IMR-90 (cell line): Measurements from ENCODE around the gene TEC. TPM values are rescaled to one million over a fixed set of nuclear protein-coding genes. Genes with fewer than 3 reads are reported as not detected.

Experiments
- ATAC-seq: fragments of 200-7000 bp; cut with Tn5 transposase; 2 replicates; pipeline ENCODE4 v1.9.1; 2020; ENCODE audit warnings: low read depth, mild to moderate bottlenecking, moderate library complexity
- BruUV-seq: library from RNA; stranded (reverse); fragments of 400-500 nt; replicated peaks from 2 replicates; lab custom pipeline; 2021; lab: Mats Ljungman, UMichigan
- CTCF ChIA-PET: fragments of 300-600 bp; formaldehyde crosslinking; extraction: SDS; loops from one replicate; lab custom pipeline; 2021; ENCODE audit warnings: antibody characterized with exemption; lab: Yijun Ruan, JAX
- POLR2A ChIA-PET: fragments of 300-600 bp; sonication (Branson Sonifier 250); formaldehyde crosslinking; loops from one replicate; lab custom pipeline; 2022; ENCODE audit warnings: antibody characterized with exemption; ENCODE audit not compliant: unreplicated experiment; lab: Charles Lee
- DNase-seq: peaks from one replicate; pipeline ENCODE4 v3.0.0; 2013
- H2AFZ ChIP-seq: replicated peaks from 2 replicates; pipeline ENCODE3; 2013; ENCODE audit warnings: low read length, mild to moderate bottlenecking; ENCODE audit not compliant: poor library complexity
- H2AK5ac ChIP-seq: 2 replicates; pipeline ENCODE4 v1.6.1; 2013; ENCODE audit warnings: low read depth, low read length, inconsistent platforms
- H2AK9ac ChIP-seq: replicated peaks from 2 replicates; pipeline ENCODE3; 2013; ENCODE audit warnings: mild to moderate bottlenecking, low read depth, low read length, moderate library complexity; ENCODE audit not compliant: poor library complexity
- H2BK120ac ChIP-seq: 2 replicates; pipeline ENCODE4 v1.6.1; 2013; ENCODE audit warnings: low read depth, low read length, inconsistent platforms
- H2BK15ac ChIP-seq: 3 replicates; pipeline ENCODE4 v1.6.1; 2013; ENCODE audit warnings: low read depth, low read length, inconsistent platforms
- H2BK20ac ChIP-seq: 2 replicates; pipeline ENCODE4 v1.6.1; 2013; ENCODE audit warnings: low read depth, mild to moderate bottlenecking, inconsistent platforms, low read length, moderate library complexity
- H2BK5ac ChIP-seq: 2 replicates; pipeline ENCODE4 v1.6.1; 2013; ENCODE audit warnings: mild to moderate bottlenecking, low read depth, low read length, inconsistent platforms; ENCODE audit not compliant: poor library complexity, severe bottlenecking
- H3K14ac ChIP-seq: replicated peaks from 2 replicates; pipeline ENCODE4 v1.6.1; 2013; ENCODE audit warnings: low read depth, low read length, inconsistent platforms
- H3K18ac ChIP-seq: 2 replicates; pipeline ENCODE4 v1.6.1; 2013; ENCODE audit warnings: low read depth, low read length, control low read depth
- H3K23ac ChIP-seq: 2 replicates; pipeline ENCODE4 v1.6.1; 2013; ENCODE audit warnings: low read depth, low read length, inconsistent platforms
- H3K27ac ChIP-seq: 2 replicates; pipeline ENCODE4 v1.5.1; 2013; ENCODE audit warnings: mild to moderate bottlenecking, control low read depth, low read length; ENCODE audit not compliant: insufficient read depth
- H3K27me3 ChIP-seq: 2 replicates; pipeline ENCODE4 v1.6.1; 2013; ENCODE audit warnings: low read length; ENCODE audit not compliant: control insufficient read depth, insufficient read depth
- H3K36me3 ChIP-seq: 2 replicates; pipeline ENCODE4 v1.6.1; 2013; ENCODE audit warnings: low read length, mixed read lengths; ENCODE audit not compliant: control insufficient read depth, insufficient read depth
- H3K4ac ChIP-seq: 2 replicates; pipeline ENCODE4 v1.6.1; 2013; ENCODE audit warnings: low read depth, low read length, inconsistent platforms
- H3K4me1 ChIP-seq: 2 replicates; pipeline ENCODE4 v1.6.1; 2013; ENCODE audit warnings: low read length, mixed read lengths; ENCODE audit not compliant: control insufficient read depth, insufficient read depth
- H3K4me2 ChIP-seq: 2 replicates; pipeline ENCODE4 v1.6.1; 2013; ENCODE audit warnings: low read depth, mild to moderate bottlenecking, control low read depth, low read length, moderate library complexity
- H3K4me3 ChIP-seq: 2 replicates; pipeline ENCODE4 v1.5.1; 2013; ENCODE audit warnings: low read depth, mild to moderate bottlenecking, control low read depth, low read length, moderate library complexity; ENCODE audit not compliant: insufficient read depth
- H3K56ac ChIP-seq: 2 replicates; pipeline ENCODE4 v1.6.1; 2013; ENCODE audit warnings: low read length, inconsistent platforms; ENCODE audit not compliant: insufficient read depth; ENCODE audit errors: extremely low read depth
- H3K79me1 ChIP-seq, 2 experiments: 2 replicates each; pipeline ENCODE4 v1.6.1; 2013; ENCODE audit warnings: low read length in 2 of 2, inconsistent platforms in 1 of 2, low read depth in 1 of 2
- H3K9ac ChIP-seq: 2 replicates; pipeline ENCODE4 v1.6.1; 2013; ENCODE audit warnings: low read depth, low read length, control low read depth
- H3K9me1 ChIP-seq: 2 replicates; pipeline ENCODE4 v1.6.1; 2013; ENCODE audit warnings: low read length, inconsistent platforms; ENCODE audit not compliant: insufficient read depth
- H3K9me3 ChIP-seq: 2 replicates; pipeline ENCODE4 v1.6.1; 2013; ENCODE audit warnings: low read length; ENCODE audit not compliant: control insufficient read depth, insufficient read depth
- H4K20me1 ChIP-seq: 2 replicates; pipeline ENCODE4 v1.6.1; 2013; ENCODE audit warnings: low read length, inconsistent platforms; ENCODE audit not compliant: insufficient read depth
- H4K5ac ChIP-seq: 2 replicates; pipeline ENCODE4 v1.6.1; 2013; ENCODE audit warnings: mild to moderate bottlenecking, low read depth, low read length, control low read depth
- H4K8ac ChIP-seq, 2 experiments: 2 replicates each; pipeline ENCODE4 v1.6.1; 2013; ENCODE audit warnings: low read depth in 2 of 2, low read length in 2 of 2, control low read depth in 1 of 2, inconsistent platforms in 1 of 2
- H4K91ac ChIP-seq: 2 replicates; pipeline ENCODE4 v1.6.1; 2013; ENCODE audit warnings: low read depth, low read length, inconsistent platforms; ENCODE audit not compliant: insufficient read depth
- BHLHE40 ChIP-seq: fragments of 150-350 bp; IDR thresholded peaks from 2 replicates; pipeline ENCODE4 v1.6.1; 2016; ENCODE audit warnings: mild to moderate bottlenecking, low read depth, low read length
- MAZ ChIP-seq: IDR thresholded peaks from 2 replicates; pipeline ENCODE4 v1.6.1; 2012; ENCODE audit warnings: low read depth, mild to moderate bottlenecking, low read length, improper control_type of control experiment, moderate library complexity, borderline replicate concordance
- RAD21 ChIP-seq: IDR thresholded peaks from 2 replicates; pipeline ENCODE4 v1.6.1; 2012; ENCODE audit warnings: low read length, improper control_type of control experiment
- RCOR1 ChIP-seq: IDR thresholded peaks from 2 replicates; pipeline ENCODE4 v1.6.1; 2012; ENCODE audit warnings: mild to moderate bottlenecking, low read length, improper control_type of control experiment; ENCODE audit not compliant: insufficient replicate concordance
- SMC3 ChIP-seq: fragments of 150-350 bp; IDR thresholded peaks from 2 replicates; pipeline ENCODE4 v1.6.1; 2016; ENCODE audit warnings: low read depth, mild to moderate bottlenecking, antibody characterized with exemption, low read length, moderate library complexity
- WGBS, 2 experiments: methylation state at CpG; one replicate each; pipeline versions ENCODE4 v1.1.5 to v1.1.7; 2013; ENCODE audit warnings: missing lambda C conversion rate in 2 of 2; ENCODE audit not compliant: insufficient read length in 1 of 2; ENCODE audit errors: extremely low coverage in 2 of 2; 5-methylcytosine and 5-hydroxymethylcytosine counted together
- dilution Hi-C: fragments of 300-500 bp; cut with HindIII; formaldehyde crosslinking; loops from one replicate; pipeline ENCODE4 v1.14.3; 2018; ENCODE audit warnings: low sequenced_read_pairs; ENCODE audit not compliant: unreplicated experiment
- in situ Hi-C: fragments of 300-500 bp; cut with MboI; formaldehyde crosslinking; loops from 3 replicates; pipeline ENCODE4 v1.14.3; 2019; ENCODE audit warnings: low sequenced_read_pairs, inconsistent platforms, mixed read lengths
- intact Hi-C: fragments of 100-400 bp; cut with micrococcal nuclease; formaldehyde crosslinking; loops from 2 replicates; pipeline ENCODE4 v1.10.0; 2022
- polyA plus RNA-seq, 3 experiments: library from polyadenylated mRNA; depleted of rRNA; stranded (reverse); fragments of >200 nt; gene quantifications; 2 replicates each; pipeline ENCODE4 v1.2.3, GENCODE V29; 2012; ENCODE audit warnings: low replicate concordance in 1 of 3
- total RNA-seq: library from RNA; depleted of rRNA; stranded (reverse); fragments of >200 nt; gene quantifications from 2 replicates; pipeline ENCODE4 v1.2.3, GENCODE V29; 2012
- TF ChIP-seq, protein P1 (sequence below): fragments of 150-350 bp; IDR thresholded peaks from 2 replicates; pipeline ENCODE4 v1.6.1; 2016; ENCODE audit warnings: low read depth, mild to moderate bottlenecking, low read length, moderate library complexity, borderline replicate concordance
- TF ChIP-seq, protein P2 (sequence below): conservative IDR thresholded peaks from 2 replicates; pipeline ENCODE4 v1.5.1; 2012; ENCODE audit warnings: mild to moderate bottlenecking, low read depth, low read length, improper control_type of control experiment

The TEC gene
- total and polyA plus RNA-seq, 2 of the 4 experiments (the other 2 are of a cell fraction), result 0.39 to 0.54 TPM

DNA sequence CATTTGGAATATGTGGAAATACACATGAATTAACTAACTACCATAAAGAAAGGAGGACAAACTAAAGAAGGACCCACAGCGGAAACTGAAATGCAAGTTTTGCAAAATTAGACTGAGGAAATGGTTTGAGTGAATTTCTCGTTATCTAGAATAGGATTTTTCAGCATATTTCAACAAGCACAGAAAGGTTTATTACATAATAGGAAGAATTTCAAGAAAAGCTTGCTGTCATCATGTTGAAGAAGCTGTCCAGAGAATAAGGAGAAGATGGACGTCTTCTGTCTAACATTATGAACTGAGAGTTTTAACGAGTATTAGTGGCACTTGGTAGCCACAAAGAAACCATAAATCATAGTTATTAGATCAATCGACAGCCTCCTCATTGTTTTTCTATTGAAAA is 45.0 kb downstream of the TEC start:
- intact Hi-C loops, result no loop called here
- no peaks in the 10 kb centered on the region for H3K9me1 ChIP-seq
- H4K5ac ChIP-seq, result no peak overlapping the region
- no peak overlapping the region for H3K14ac ChIP-seq
- H3K4ac ChIP-seq, result no peak overlapping the region
- no peak overlapping the region for H4K8ac ChIP-seq
- H2BK15ac ChIP-seq, result no peak overlapping the region
- H3K79me1 ChIP-seq, result no peaks in the 10 kb centered on the region
- WGBS, 2 experiments, result no CpG with 5 or more reads among the region's 5 CpGs
- H3K4me3 ChIP-seq, result no peak overlapping the region
- H3K23ac ChIP-seq, result no peak overlapping the region
- no peak overlapping the region for H2BK20ac ChIP-seq
- H3K4me1 ChIP-seq, result no peaks in the 10 kb centered on the region
- no peaks in the 10 kb centered on the region for H3K9me3 ChIP-seq
- ATAC-seq, result no peak
- H3K27ac ChIP-seq, result no peak overlapping the region
- no peaks in the 10 kb centered on the region for H3K36me3 ChIP-seq
- H3K4me2 ChIP-seq, result no peak overlapping the region
- no TSS peak for BruUV-seq
- POLR2A ChIA-PET, result interaction anchor here (0.6 kb wide), 1 partner anchor 199 kb away, joined by 3 read pairs; no protein-coding TSS in a partner anchor
- dilution Hi-C loops, result no loop called here
- H3K9ac ChIP-seq, result no peak overlapping the region
- H3K18ac ChIP-seq, result no peak overlapping the region
- TF ChIP-seq RAD21 (no peak), MAZ (no peak), RCOR1 (no peak), SMC3 (no peak), BHLHE40 (no peak)
- TF ChIP-seq, protein P1, sequence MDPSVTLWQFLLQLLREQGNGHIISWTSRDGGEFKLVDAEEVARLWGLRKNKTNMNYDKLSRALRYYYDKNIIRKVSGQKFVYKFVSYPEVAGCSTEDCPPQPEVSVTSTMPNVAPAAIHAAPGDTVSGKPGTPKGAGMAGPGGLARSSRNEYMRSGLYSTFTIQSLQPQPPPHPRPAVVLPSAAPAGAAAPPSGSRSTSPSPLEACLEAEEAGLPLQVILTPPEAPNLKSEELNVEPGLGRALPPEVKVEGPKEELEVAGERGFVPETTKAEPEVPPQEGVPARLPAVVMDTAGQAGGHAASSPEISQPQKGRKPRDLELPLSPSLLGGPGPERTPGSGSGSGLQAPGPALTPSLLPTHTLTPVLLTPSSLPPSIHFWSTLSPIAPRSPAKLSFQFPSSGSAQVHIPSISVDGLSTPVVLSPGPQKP, result no peak
- TF ChIP-seq, protein P2, sequence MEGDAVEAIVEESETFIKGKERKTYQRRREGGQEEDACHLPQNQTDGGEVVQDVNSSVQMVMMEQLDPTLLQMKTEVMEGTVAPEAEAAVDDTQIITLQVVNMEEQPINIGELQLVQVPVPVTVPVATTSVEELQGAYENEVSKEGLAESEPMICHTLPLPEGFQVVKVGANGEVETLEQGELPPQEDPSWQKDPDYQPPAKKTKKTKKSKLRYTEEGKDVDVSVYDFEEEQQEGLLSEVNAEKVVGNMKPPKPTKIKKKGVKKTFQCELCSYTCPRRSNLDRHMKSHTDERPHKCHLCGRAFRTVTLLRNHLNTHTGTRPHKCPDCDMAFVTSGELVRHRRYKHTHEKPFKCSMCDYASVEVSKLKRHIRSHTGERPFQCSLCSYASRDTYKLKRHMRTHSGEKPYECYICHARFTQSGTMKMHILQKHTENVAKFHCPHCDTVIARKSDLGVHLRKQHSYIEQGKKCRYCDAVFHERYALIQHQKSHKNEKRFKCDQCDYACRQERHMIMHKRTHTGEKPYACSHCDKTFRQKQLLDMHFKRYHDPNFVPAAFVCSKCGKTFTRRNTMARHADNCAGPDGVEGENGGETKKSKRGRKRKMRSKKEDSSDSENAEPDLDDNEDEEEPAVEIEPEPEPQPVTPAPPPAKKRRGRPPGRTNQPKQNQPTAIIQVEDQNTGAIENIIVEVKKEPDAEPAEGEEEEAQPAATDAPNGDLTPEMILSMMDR, result no peak
- no peak overlapping the region for H4K91ac ChIP-seq
- no peak overlapping the region for H2BK120ac ChIP-seq
- H2AK9ac ChIP-seq, result no peak overlapping the region
- no peak overlapping the region for H2BK5ac ChIP-seq
- no peaks in the 10 kb centered on the region for H3K27me3 ChIP-seq
- in situ Hi-C loops, result no loop called here
- no peak for DNase-seq
- no peak overlapping the region for H3K56ac ChIP-seq
- H2AFZ ChIP-seq, result no peak overlapping the region
- no peaks in the 10 kb centered on the region for H4K20me1 ChIP-seq
- CTCF ChIA-PET, result no interaction called here
- H2AK5ac ChIP-seq, result no peak overlapping the region
